ENCODE results near the gene ZBTB20.

ZBTB20 gene

GRCh38 chr3:114350690-114351089, 796.4 kb downstream of the ZBTB20 start:
- Histone ChIP-seq H3K27me3 (ENCODE audit: low read length) (no peaks in the 10 kb centered on the region), H4K20me1 (ENCODE audit: low read depth, low read length) (no peaks in the 10 kb centered on the region), H3K4me3 (ENCODE audit: insufficient read depth, low read length, poor library complexity, severe bottlenecking) (no peak overlapping the region), H2AFZ (ENCODE audit: low read depth, low read length, severe bottlenecking) (no peak overlapping the region), H3K9me3 (ENCODE audit: insufficient read depth, low read length) (no peaks in the 10 kb centered on the region), H3K9me2 (replicated peaks; ENCODE audit: insufficient read depth, low read length) (no peaks in the 10 kb centered on the region), H3K9ac (ENCODE audit: low read length) (no peak overlapping the region), H3K36me3 (ENCODE audit: low read length) (no peaks in the 10 kb centered on the region), H3F3A (ENCODE audit: insufficient read depth) (no peaks in the 10 kb centered on the region), H3K27ac (ENCODE audit: low read depth, low read length) (no peak overlapping the region), H3K79me2 (ENCODE audit: insufficient read depth, low read length) (no peaks in the 10 kb centered on the region), H3K4me2 (ENCODE audit: low read depth, low read length, poor library complexity, severe bottlenecking) (no peak overlapping the region)
- no peak for TF ChIP-seq EZH2phosphoT487 (conservative IDR thresholded peaks at IDR 0.05; ENCODE audit: low read length)
- TF ChIP-seq CTCF (IDR thresholded peaks at IDR 0.05; ENCODE audit: insufficient read depth, low read length, poor library complexity, severe bottlenecking) = no peak

GRCh38 chr3:114350271-114350670, 796.8 kb downstream of the ZBTB20 start:
- TF ChIP-seq CTCF (IDR thresholded peaks at IDR 0.05; ENCODE audit: insufficient read depth, low read length, poor library complexity, severe bottlenecking) = no peak
- TF ChIP-seq EZH2phosphoT487 (conservative IDR thresholded peaks at IDR 0.05; ENCODE audit: low read length) = no peak
- Histone ChIP-seq H3K27me3 (ENCODE audit: low read length) (no peaks in the 10 kb centered on the region), H3K36me3 (ENCODE audit: low read length) (no peaks in the 10 kb centered on the region), H4K20me1 (ENCODE audit: low read depth, low read length) (no peaks in the 10 kb centered on the region), H3K4me2 (ENCODE audit: low read depth, low read length, poor library complexity, severe bottlenecking) (no peak overlapping the region), H3F3A (ENCODE audit: insufficient read depth) (no peaks in the 10 kb centered on the region), H3K79me2 (ENCODE audit: insufficient read depth, low read length) (no peaks in the 10 kb centered on the region), H3K4me3 (ENCODE audit: insufficient read depth, low read length, poor library complexity, severe bottlenecking) (no peak overlapping the region), H3K9me2 (replicated peaks; ENCODE audit: insufficient read depth, low read length) (no peaks in the 10 kb centered on the region), H3K9ac (ENCODE audit: low read length) (no peak overlapping the region), H3K27ac (ENCODE audit: low read depth, low read length) (no peak overlapping the region), H3K9me3 (ENCODE audit: insufficient read depth, low read length) (no peaks in the 10 kb centered on the region), H2AFZ (ENCODE audit: low read depth, low read length, severe bottlenecking) (no peak overlapping the region)

- no peaks in the 10 kb centered on the region for H3K79me2 ChIP-seq (ENCODE audit: insufficient read depth, low read length)
- H3K27ac ChIP-seq (ENCODE audit: low read depth, low read length) = no peak overlapping the region
- H3K36me3 ChIP-seq (ENCODE audit: low read length) = no peaks in the 10 kb centered on the region
- TF ChIP-seq EZH2phosphoT487 (conservative IDR thresholded peaks at IDR 0.05; ENCODE audit: low read length) = no peak
- TF ChIP-seq CTCF (IDR thresholded peaks at IDR 0.05; ENCODE audit: insufficient read depth, low read length, poor library complexity, severe bottlenecking) = no peak
- no peak overlapping the region for H3K4me3 ChIP-seq (ENCODE audit: insufficient read depth, low read length, poor library complexity, severe bottlenecking)
- no peak overlapping the region for H3K4me2 ChIP-seq (ENCODE audit: low read depth, low read length, poor library complexity, severe bottlenecking)
- H3K9me3 ChIP-seq (ENCODE audit: insufficient read depth, low read length) = no peaks in the 10 kb centered on the region
- no peaks in the 10 kb centered on the region for H3K9me2 ChIP-seq (replicated peaks; ENCODE audit: insufficient read depth, low read length)
- H3K9ac ChIP-seq (ENCODE audit: low read length) = no peak overlapping the region
- no peaks in the 10 kb centered on the region for H4K20me1 ChIP-seq (ENCODE audit: low read depth, low read length)
- H3K27me3 ChIP-seq (ENCODE audit: low read length) = no peaks in the 10 kb centered on the region
- H2AFZ ChIP-seq (ENCODE audit: low read depth, low read length, severe bottlenecking) = no peak overlapping the region
- H3F3A ChIP-seq (ENCODE audit: insufficient read depth) = no peaks in the 10 kb centered on the region
Observed at GRCh38 chr3:114344492-114344891, 802.6 kb downstream of the ZBTB20 start.

Measured in SU-DHL-6 (cell line).